GM12891 (cell line): ENCODE measurements around the gene SLC7A14.

Source experiments
- PAX5 ChIP-seq: IDR thresholded peaks from 2 replicates; pipeline ENCODE4 v1.6.1; 2011; ENCODE audit warnings: low read length, moderate library complexity, mild to moderate bottlenecking; ENCODE audit not compliant: insufficient read depth, severe bottlenecking
- POLR2A ChIP-seq: IDR thresholded peaks from 2 replicates; pipeline ENCODE4 v1.6.1; 2011; ENCODE audit warnings: low read depth, low read length, control low read depth
- POLR2AphosphoS5 ChIP-seq: IDR thresholded peaks from 2 replicates; pipeline ENCODE4 v1.6.1; 2011; ENCODE audit warnings: low read depth, low read length, control low read depth
- SPI1 ChIP-seq: IDR thresholded peaks from 2 replicates; pipeline ENCODE4 v1.6.1; 2011; ENCODE audit warnings: low read depth, low read length, control low read depth

- TF ChIP-seq SPI1 (no peak), POLR2A (no peak), POLR2AphosphoS5 (no peak), PAX5 (no peak)
Measured at GRCh38 chr3:170551252-170551651, 34.6 kb downstream of the SLC7A14 start.
